GM18909 (cell line): ENCODE measurements around the gene TNXB.
"Not testable (repeated sequence)": the region's sequence is repeated elsewhere in the genome, so short reads cannot be mapped to it uniquely, and the experiment has no call there.

Source experiments
- ATAC-seq: cut with Tn5 transposase; IDR thresholded peaks from one replicate; pipeline ENCODE4 v1.9.1; 2021; ENCODE audit warnings: mild to moderate bottlenecking; ENCODE audit not compliant: unreplicated experiment, poor library complexity

Gene TNXB

GRCh38 chr6:32069460-32069859 lies 39.7 kb downstream of the TNXB start:
- no peak for ATAC-seq

GRCh38 chr6:32068867-32069266 lies 40.3 kb downstream of the TNXB start:
- no peak for ATAC-seq

- ATAC-seq: not testable (repeated sequence)
Measured at GRCh38 chr6:32068315-32068714, 40.8 kb downstream of the TNXB start.

- not testable (repeated sequence) for ATAC-seq
Measured at GRCh38 chr6:32067521-32067920, 41.6 kb downstream of the TNXB start.

GRCh38 chr6:32064706-32065105 lies 44.4 kb downstream of the TNXB start:
- ATAC-seq: no peak

- no peak for ATAC-seq
Measured at GRCh38 chr6:32060966-32061655, 48.0 kb downstream of the TNXB start.

GRCh38 chr6:32058511-32058963 lies 50.6 kb downstream of the TNXB start:
- no peak for ATAC-seq

GRCh38 chr6:32057966-32058365 lies 51.2 kb downstream of the TNXB start:
- ATAC-seq: no peak

- ATAC-seq: no peak
Measured at GRCh38 chr6:32056254-32056653, 52.9 kb downstream of the TNXB start.

- ATAC-seq: not testable (repeated sequence)
Measured at GRCh38 chr6:32055756-32056155, 53.4 kb downstream of the TNXB start.

- ATAC-seq: not testable (repeated sequence)
Measured at GRCh38 chr6:32053314-32053713, 55.8 kb downstream of the TNXB start.

GRCh38 chr6:32052626-32053025 lies 56.5 kb downstream of the TNXB start:
- not testable (repeated sequence) for ATAC-seq

- no peak for ATAC-seq
Measured at GRCh38 chr6:32050562-32050961, 58.6 kb downstream of the TNXB start.

- ATAC-seq: not testable (repeated sequence)
Measured at GRCh38 chr6:32049736-32050135, 59.4 kb downstream of the TNXB start.

GRCh38 chr6:32049149-32049548 lies 60.0 kb downstream of the TNXB start:
- not testable (repeated sequence) for ATAC-seq

- no peak for ATAC-seq
Measured at GRCh38 chr6:32047855-32048766, 61.0 kb downstream of the TNXB start.

- no peak for ATAC-seq
Measured at GRCh38 chr6:32047539-32047854, 61.6 kb downstream of the TNXB start.

GRCh38 chr6:32047084-32047478 lies 62.1 kb downstream of the TNXB start:
- no peak for ATAC-seq

GRCh38 chr6:32046450-32047083 lies 62.6 kb downstream of the TNXB start:
- ATAC-seq: no peak

GRCh38 chr6:32045811-32046449 lies 63.2 kb downstream of the TNXB start:
- no peak for ATAC-seq

GRCh38 chr6:32044916-32045315 lies 64.2 kb downstream of the TNXB start:
- ATAC-seq: not testable (repeated sequence)
